Mesenchymal stem cell (in vitro differentiated cells and primary cell): ENCODE measurements around the gene ATP11C. TPM values are rescaled to one million over a fixed set of nuclear protein-coding genes. Genes with fewer than 3 reads are reported as not detected.

Experiments
- small RNA-seq: library from polyadenylated mRNA; stranded (forward); fragments of <200 nt; extraction: miRNeasy Mini kit (QIAGEN cat#:217004); gene quantifications from one replicate; pipeline ENCODE3, GENCODE V24; 2013; ENCODE audit warnings: low read depth

ATP11C gene

Small RNA genes within 50 kb of the gene (small RNA-seq; reads per million reads assigned to genes)
- gene MIR505 (185 reads per million, percentile 94 among the genes with 10 or more reads in this experiment), gene RF00425 (not detected), gene RF01210 (not detected), gene RNU6ATAC23P (not detected)
